Measurements from ENCODE around the gene BICDL2.
"Not testable (repeated sequence)": the region's sequence is repeated elsewhere in the genome, so short reads cannot be mapped to it uniquely, and the experiment has no call there.

The BICDL2 gene, protein sequence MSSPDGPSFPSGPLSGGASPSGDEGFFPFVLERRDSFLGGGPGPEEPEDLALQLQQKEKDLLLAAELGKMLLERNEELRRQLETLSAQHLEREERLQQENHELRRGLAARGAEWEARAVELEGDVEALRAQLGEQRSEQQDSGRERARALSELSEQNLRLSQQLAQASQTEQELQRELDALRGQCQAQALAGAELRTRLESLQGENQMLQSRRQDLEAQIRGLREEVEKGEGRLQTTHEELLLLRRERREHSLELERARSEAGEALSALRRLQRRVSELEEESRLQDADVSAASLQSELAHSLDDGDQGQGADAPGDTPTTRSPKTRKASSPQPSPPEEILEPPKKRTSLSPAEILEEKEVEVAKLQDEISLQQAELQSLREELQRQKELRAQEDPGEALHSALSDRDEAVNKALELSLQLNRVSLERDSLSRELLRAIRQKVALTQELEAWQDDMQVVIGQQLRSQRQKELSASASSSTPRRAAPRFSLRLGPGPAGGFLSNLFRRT

DNA sequence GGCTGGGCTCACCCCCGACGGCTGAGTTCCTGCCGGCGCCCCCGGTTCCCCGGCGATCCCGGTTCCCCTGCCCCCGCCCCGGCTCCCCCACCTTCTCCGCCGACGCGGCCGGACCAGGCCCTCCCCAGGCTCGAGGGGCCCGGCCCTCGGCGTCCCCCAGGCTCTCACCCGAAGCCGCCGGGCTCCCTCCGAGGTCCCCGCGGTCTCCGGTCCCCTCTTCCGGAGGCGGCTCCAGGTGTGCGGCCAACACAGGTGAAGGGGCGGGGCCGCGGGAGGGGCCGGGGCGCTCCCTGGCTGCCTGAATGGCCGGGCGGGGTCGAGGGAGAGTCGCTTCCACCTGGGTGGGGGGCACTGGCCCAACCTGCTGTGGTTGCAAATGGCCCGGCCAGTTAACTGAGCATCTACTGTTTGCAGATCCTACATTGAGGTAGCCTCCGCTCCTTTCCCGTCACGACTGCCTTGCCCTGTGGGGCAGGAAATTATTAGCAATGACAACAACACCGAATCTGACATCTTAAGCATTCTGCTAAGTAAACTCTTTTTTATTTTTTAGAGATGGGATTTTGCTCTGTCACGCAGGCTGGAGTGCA is at the start of gene BICDL2:
Gene BICDL2 (minus strand): TSS at position 219 of the 590 bp plus-strand sequence. CDS start 1,448 bp downstream, outside the sequence.
- H3K27me3 Mint-ChIP-seq (ENCODE audit: low read depth): peaks cover 85% of the 10 kb centered on the region
- no peak within 1 kb of the TSS for H3K27ac Mint-ChIP-seq
- H3K9me3 Mint-ChIP-seq: no peaks in the 10 kb centered on the region
- no peak within 1 kb of the TSS for H3K4me3 Mint-ChIP-seq
- peaks cover 2% of the 10 kb centered on the region for H3K36me3 Mint-ChIP-seq (ENCODE audit: low read depth)
- peaks cover 15% of the 10 kb centered on the region for H3K4me1 Mint-ChIP-seq (ENCODE audit: low read depth)

DNA sequence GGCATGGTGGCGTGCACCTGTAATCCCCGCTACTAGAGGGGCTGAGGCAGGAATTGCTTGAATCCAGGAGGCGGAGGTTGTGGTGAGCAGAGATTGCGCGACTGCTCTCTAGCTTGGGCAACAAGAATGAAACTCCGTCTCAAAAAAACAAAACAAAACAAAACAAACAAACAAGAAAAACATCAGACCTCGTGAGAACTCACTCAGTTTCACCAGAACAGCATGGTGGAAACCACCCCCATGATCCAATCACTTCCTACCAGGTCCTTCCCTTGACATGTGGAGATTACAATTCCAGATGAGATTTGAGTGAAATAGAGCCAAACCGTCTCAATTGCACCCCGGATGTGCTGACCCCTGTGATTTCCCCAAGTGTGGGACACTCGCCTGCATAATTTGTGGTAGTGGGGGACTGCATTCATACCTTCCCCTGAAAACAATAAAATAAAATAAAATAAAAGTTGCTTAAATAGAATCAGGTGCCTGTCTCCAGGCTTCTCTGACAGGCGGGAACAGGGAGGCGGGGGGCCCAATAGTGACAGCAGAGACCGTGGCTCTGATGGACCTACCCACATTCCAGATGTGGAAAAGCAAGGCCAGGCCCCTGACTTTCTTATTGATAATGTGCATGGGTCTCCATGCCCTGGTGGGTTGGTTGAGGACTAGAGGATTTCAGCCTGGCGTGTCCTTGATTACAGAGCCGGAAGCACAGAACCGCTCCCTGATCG is 49.3 kb upstream of the BICDL2 start:
- Mint-ChIP-seq H3K36me3 (ENCODE audit: low read depth) (peaks cover 13% of the 10 kb centered on the region), H3K4me3 (peak overlapping the region; percentile 57), H3K27me3 (ENCODE audit: low read depth) (no peaks in the 10 kb centered on the region), H3K4me1 (ENCODE audit: low read depth) (peaks cover 37% of the 10 kb centered on the region), H3K27ac (peak overlapping the region; percentile 60), H3K9me3 (peaks cover 2% of the 10 kb centered on the region)

DNA sequence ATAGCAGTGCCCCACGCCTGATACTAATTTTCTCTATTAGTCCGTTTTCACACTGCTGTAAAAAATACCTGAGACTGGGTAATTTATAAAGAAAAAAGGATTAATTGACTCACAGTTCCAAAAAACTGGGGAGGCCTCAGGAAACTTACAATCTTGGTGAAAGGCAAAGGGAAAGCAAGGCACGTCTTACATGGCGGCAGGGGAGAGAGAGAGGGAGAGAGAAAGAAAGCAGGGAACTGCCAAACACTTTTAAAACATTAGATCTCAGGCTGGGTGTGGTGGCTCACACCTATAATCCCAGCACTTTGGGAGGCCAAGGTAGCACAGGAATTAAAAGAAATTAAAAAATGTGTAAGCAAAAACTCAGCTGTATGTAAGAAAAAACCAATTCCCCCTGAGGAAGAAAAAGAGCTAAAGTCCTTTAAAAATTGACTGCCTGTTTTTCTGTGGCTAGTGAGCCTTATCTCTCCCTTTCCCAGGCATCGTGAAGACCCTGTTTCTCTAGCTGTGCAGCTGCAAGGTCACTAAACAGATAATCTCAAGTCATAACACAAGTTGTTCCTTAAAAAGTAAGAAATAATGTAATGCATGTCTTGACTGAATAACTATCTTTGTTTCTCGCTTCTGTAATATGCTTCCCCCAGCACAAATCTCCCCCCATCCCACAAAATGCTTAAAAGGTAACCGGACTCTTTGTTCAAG is 48.4 kb upstream of the BICDL2 start:
- Mint-ChIP-seq H3K4me3 (peak overlapping the region; percentile 58), H3K27me3 (ENCODE audit: low read depth) (no peaks in the 10 kb centered on the region), H3K27ac (peak overlapping the region; percentile 60), H3K36me3 (ENCODE audit: low read depth) (peaks cover 17% of the 10 kb centered on the region), H3K4me1 (ENCODE audit: low read depth) (peaks cover 44% of the 10 kb centered on the region), H3K9me3 (peaks cover 7% of the 10 kb centered on the region)

DNA sequence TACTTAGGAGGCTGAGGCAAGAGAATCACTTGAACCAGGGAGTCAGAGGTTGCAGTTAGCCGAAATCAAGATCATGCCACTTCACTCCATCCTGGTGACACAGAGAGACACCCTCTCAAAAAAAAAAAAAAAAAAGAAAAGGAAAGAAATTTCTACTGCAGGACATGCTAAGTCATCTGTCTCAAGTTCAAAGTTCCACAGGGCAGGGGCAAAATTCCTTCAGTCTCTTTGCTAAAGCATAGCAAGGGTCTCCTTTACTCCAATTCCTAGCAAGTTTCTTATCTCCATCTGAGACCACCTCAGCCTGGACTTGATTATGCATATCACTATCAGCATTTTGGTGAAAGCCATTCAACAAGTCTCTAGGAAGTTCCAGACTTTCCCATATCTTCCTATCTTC is 47.7 kb upstream of the BICDL2 start:
- H3K27me3 Mint-ChIP-seq (ENCODE audit: low read depth): no peaks in the 10 kb centered on the region
- H3K9me3 Mint-ChIP-seq: peaks cover 12% of the 10 kb centered on the region
- H3K27ac Mint-ChIP-seq: peak overlapping the region; percentile 60
- no peak overlapping the region for H3K4me3 Mint-ChIP-seq
- H3K36me3 Mint-ChIP-seq (ENCODE audit: low read depth): peaks cover 22% of the 10 kb centered on the region
- H3K4me1 Mint-ChIP-seq (ENCODE audit: low read depth): peaks cover 50% of the 10 kb centered on the region

DNA sequence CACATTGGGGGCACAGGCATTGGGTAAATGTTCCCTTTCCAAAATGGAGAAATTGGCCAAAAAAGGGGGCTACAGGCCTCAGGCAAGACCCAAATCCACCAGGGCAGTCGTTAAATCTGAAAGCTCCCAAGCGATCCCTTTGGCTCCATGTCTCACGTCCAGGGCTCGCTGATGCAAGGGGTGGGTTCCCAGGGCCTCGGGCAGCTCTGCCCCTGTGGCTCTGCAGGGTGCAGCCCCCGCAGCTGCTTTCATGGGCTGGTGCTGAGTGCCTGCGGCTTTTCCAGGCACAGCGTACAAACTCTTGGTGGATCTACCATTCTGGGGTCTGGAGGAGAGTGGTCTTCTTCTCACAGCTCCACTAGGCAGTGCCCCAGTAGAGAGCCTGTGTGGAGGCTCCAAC is 46.7 kb upstream of the BICDL2 start:
- not testable (repeated sequence) for H3K27ac Mint-ChIP-seq; H3K27me3 Mint-ChIP-seq (ENCODE audit: low read depth); H3K4me3 Mint-ChIP-seq
- H3K36me3 Mint-ChIP-seq (ENCODE audit: low read depth): peaks cover 29% of the 10 kb centered on the region
- peaks cover 54% of the 10 kb centered on the region for H3K4me1 Mint-ChIP-seq (ENCODE audit: low read depth)
- H3K9me3 Mint-ChIP-seq: peaks cover 12% of the 10 kb centered on the region

DNA sequence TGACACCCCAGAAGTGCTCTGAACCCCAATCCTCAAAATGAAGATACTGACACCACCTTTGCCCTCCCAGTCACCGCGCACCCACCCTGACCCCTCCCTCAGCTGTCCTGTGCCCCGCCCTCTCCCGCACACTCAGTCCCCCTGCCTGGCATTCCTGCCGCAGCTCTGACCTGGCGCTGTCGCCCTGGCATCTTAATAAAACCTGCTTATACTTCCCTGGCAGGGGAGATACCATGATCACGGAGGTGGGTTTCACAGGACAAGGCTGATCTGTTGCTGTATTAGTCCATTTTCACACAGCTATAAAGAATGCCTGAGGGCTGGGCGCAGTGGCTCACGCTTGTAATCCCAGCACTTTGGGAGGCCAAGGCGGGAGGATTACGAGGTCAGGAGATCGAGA is 45.2 kb upstream of the BICDL2 start:
- Mint-ChIP-seq H3K9me3 (peaks cover 12% of the 10 kb centered on the region), H3K36me3 (ENCODE audit: low read depth) (peaks cover 39% of the 10 kb centered on the region), H3K4me1 (ENCODE audit: low read depth) (peaks cover 57% of the 10 kb centered on the region)
- H3K27ac Mint-ChIP-seq; H3K4me3 Mint-ChIP-seq; H3K27me3 Mint-ChIP-seq (ENCODE audit: low read depth): not testable (repeated sequence)

DNA sequence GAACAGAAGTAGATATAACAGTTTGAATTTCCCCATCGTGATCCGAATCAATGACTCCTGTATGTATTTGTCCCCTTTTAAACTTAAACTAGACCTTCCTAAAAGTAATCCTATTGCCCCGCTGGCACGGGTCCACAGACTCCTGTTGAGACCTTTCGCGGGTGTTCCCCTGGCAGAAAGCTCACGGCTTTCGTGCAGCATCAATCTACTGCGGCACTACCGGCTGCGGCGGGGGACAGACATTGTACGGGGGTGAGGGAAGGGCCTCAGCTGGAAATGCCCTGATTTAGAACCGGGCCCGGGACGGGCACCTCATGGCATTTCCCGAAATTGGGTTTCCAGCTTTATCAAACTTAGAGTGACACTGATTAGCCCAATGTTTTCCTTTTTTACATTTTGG is 43.3 kb upstream of the BICDL2 start:
- H3K4me3 Mint-ChIP-seq: no peak overlapping the region
- peaks cover 12% of the 10 kb centered on the region for H3K9me3 Mint-ChIP-seq
- H3K36me3 Mint-ChIP-seq (ENCODE audit: low read depth): peaks cover 39% of the 10 kb centered on the region
- H3K27ac Mint-ChIP-seq: peak overlapping the region; percentile 74
- H3K4me1 Mint-ChIP-seq (ENCODE audit: low read depth): peaks cover 61% of the 10 kb centered on the region
- no peaks in the 10 kb centered on the region for H3K27me3 Mint-ChIP-seq (ENCODE audit: low read depth)

DNA sequence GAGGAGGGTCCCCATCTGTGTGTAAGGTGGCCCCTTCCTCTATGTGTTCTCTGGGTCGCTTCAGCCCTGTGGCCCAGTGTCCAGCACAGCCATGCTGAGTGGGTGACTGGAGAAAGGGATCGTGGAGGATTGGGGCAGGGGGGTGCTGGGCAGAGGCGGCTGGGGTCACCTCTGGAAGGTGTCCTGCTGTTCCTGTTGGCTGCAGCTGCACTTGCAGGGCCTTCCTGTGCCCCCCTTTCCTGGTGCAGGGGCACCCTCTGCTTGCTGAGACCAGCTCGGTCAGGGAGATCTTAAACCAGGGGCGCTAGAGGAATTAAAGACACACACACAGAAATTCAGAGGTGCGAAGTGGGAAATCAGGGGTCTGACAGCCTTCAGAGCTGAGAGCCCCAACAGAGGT is 39.8 kb upstream of the BICDL2 start:
- Mint-ChIP-seq H3K27ac (peak overlapping the region; percentile 94), H3K9me3 (peaks cover 12% of the 10 kb centered on the region), H3K27me3 (ENCODE audit: low read depth) (no peaks in the 10 kb centered on the region), H3K4me1 (ENCODE audit: low read depth) (peaks cover 75% of the 10 kb centered on the region), H3K4me3 (peak overlapping the region; percentile 68), H3K36me3 (ENCODE audit: low read depth) (peaks cover 35% of the 10 kb centered on the region)

DNA sequence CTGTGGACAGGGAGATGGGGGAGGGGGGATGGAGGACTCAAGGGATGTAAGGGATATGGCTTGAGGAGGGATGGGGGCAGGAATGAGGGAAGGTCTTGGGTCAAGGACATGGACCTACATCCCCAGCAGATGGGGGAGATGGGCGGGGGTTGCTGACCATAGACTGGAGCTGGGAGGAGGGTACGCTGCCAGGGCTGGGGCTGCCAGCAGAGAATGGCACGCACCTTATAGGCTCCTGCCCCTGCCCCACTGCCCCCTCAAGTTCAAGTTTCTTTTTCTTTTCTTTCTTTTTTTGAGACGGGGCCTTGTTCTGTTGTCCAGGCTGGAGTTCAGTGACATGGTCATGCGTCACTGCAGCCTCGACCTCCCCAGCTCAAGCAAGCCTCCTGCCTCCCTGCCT is 39.2 kb upstream of the BICDL2 start:
- Mint-ChIP-seq H3K36me3 (ENCODE audit: low read depth) (peaks cover 32% of the 10 kb centered on the region), H3K4me3 (peak overlapping the region; percentile 40), H3K27ac (peak overlapping the region; percentile 94), H3K4me1 (ENCODE audit: low read depth) (peaks cover 77% of the 10 kb centered on the region)
- not testable (repeated sequence) for H3K9me3 Mint-ChIP-seq; H3K27me3 Mint-ChIP-seq (ENCODE audit: low read depth)

DNA sequence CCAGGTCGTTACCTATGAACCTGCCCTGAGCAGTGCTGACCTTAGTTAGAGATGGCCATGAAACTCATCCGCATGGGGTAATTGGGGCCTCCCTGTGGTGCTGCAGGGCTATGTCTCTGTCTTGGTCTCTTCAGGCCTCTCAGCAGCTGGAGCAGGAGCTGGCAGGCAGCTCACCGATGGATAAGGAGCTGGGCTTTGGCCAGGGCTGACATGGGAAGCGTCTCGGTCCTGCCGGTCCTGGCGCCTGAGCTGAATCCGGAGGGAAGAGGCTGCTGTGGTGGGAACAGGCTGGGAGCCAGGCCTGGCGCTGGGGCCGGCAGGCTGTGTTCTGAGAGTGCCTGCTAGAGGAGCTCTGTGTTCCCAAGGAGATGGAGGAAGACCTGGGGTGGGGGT is 38.8 kb upstream of the BICDL2 start:
- Mint-ChIP-seq H3K27me3 (ENCODE audit: low read depth) (no peaks in the 10 kb centered on the region), H3K36me3 (ENCODE audit: low read depth) (peaks cover 30% of the 10 kb centered on the region), H3K9me3 (peaks cover 6% of the 10 kb centered on the region), H3K4me1 (ENCODE audit: low read depth) (peaks cover 78% of the 10 kb centered on the region), H3K4me3 (peak overlapping the region; percentile 71), H3K27ac (peak overlapping the region; percentile 94)

DNA sequence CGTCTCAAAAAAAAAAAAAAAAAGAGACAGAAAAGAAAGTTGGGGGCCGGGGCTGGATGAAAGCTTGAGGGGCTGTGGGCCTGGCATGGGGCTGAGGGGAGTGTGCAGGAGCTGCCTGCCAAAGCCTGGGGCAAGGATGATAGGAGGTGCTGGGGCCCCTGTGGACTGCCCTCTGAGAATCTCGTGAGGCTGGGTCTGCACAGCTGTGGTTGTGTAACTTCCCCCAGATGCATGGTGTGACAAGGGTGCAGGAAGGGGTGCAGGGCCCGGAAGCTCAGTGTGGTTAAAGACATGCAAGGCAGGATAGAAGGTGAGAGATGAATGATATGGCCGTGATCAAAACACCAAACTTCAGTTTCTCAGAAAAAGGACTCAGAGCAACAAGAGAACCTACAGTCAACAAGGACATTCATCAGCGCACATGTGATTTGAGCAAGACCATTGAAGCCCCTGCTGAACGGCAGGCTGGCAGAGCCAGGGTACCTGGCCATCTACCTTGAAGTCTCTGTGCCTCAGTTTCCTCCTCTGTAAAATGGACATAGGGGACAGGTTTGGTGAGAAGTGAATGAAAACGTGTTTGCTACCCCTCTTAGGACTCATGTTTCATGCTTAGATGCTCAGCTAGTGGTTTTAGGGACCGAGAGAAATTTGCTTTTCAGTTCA is 38.2 kb upstream of the BICDL2 start:
- peaks cover 4% of the 10 kb centered on the region for H3K9me3 Mint-ChIP-seq
- peak overlapping the region; percentile 71 for H3K4me3 Mint-ChIP-seq
- H3K27ac Mint-ChIP-seq: peak overlapping the region; percentile 94
- H3K4me1 Mint-ChIP-seq (ENCODE audit: low read depth): peaks cover 77% of the 10 kb centered on the region
- no peaks in the 10 kb centered on the region for H3K27me3 Mint-ChIP-seq (ENCODE audit: low read depth)
- peaks cover 33% of the 10 kb centered on the region for H3K36me3 Mint-ChIP-seq (ENCODE audit: low read depth)

DNA sequence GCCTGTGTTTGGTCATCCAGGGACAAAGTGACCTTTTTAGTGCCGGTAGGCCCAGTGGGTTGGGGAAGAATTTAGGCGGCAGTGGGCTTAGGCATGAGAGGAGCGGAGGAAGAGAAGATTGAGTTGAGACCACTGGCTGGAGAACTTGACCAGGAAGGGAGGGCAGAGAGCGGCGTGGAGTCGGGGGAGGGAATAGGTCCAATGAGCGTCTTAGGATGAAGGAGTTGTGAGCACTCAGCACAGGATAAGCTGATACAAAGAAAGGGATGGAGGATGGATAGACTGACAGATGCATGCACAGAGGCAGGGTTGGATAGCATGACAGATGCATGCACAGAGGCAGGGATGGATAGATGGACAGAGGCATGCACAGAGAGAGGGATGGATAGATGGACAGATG is 36.7 kb upstream of the BICDL2 start:
- H3K4me3 Mint-ChIP-seq: peak overlapping the region; percentile 71

DNA sequence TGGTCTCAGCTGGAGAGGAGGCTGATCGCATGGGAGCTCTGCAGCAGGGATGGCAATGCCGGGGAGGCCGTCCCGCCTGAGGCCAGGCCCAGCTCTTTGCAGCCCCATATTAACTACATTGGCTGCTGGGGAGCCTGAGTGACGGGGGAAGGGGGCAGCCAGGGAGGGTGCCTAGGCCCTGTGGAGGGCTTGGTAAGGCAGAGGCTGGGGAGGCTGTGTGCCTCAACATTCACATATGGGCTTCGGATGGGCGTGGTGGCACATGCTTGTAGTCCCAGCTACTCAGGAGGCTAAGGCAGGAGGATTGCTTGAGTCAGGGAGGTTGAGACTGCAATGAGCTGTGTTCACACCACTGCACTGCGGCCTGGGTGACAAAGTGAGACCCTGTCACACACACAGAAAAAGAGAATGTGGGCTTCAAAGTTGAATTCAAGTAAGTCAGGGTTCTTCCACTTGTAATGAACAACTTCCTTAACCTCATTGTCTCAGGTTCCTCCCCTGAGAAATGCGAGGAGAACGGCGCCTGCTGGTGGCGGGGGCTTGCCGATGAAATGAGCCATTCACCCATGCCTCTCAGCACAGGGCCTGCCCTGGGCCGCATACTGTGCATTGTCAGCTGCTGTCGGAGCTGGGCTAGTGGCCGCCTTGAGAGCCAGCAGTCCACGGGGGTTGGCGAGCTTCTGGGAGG is 36.0 kb upstream of the BICDL2 start:
- peak overlapping the region; percentile 71 for H3K4me3 Mint-ChIP-seq

More for the DNA sequence above, 36.7 kb upstream of the BICDL2 start:
- Mint-ChIP-seq H3K4me1 (ENCODE audit: low read depth) (peaks cover 74% of the 10 kb centered on the region), H3K27me3 (ENCODE audit: low read depth) (no peaks in the 10 kb centered on the region), H3K9me3 (no peaks in the 10 kb centered on the region), H3K36me3 (ENCODE audit: low read depth) (peaks cover 34% of the 10 kb centered on the region), H3K27ac (peak overlapping the region; percentile 94)

More for the DNA sequence above, 36.0 kb upstream of the BICDL2 start:
- H3K27me3 Mint-ChIP-seq (ENCODE audit: low read depth); H3K9me3 Mint-ChIP-seq: not testable (repeated sequence)
- peaks cover 70% of the 10 kb centered on the region for H3K4me1 Mint-ChIP-seq (ENCODE audit: low read depth)
- peaks cover 34% of the 10 kb centered on the region for H3K36me3 Mint-ChIP-seq (ENCODE audit: low read depth)
- peak overlapping the region; percentile 94 for H3K27ac Mint-ChIP-seq

All from T-helper 1 cell treated with Interleukin-12 subunit alpha and Interleukin-12 subunit beta and Interleukin-4 antibody, amounts not matched to agents 30 μg/mL and 1 μg/mL, for 36 hours (primary cell).